ENCODE measurements around the gene RASSF8.

Gene RASSF8

DNA sequence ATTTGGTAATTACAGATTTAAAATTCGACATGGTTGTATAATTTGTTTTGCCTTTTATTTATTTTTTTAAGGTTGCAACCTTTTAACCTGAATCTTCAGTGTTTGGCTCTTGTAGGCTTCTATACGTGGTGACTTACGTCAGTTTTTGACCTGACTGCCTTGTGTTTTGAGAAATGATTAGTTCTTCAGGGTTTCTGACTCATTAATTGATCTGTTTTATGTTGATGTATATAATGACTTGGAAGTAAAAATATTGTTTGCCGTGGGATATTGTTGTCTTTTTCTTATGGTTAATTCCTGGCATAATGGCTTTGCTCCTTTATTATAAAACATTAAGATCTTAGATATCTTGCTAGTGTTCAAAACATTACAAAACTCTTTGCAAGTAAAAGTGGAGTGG is 2.5 kb downstream of the RASSF8 start:
- Histone ChIP-seq H3K27me3 (ENCODE audit: insufficient read depth, low read length) (no peaks in the 10 kb centered on the region), H3K4me3 (ENCODE audit: low read depth, low read length) (peak overlapping the region; percentile 85), H3K27ac (ENCODE audit: low read depth, low read length) (no peak overlapping the region), H3K4me1 (ENCODE audit: control insufficient read depth, insufficient read depth, low read length, unreplicated experiment) (peaks cover 30% of the 10 kb centered on the region), H3K36me3 (ENCODE audit: insufficient read depth, low read length) (0 out of 2 replicates have a peak, but pooled peaks cover 1% of the 10 kb centered on the region), H2AFZ (ENCODE audit: low read length, unreplicated experiment) (no peak overlapping the region), H3K79me2 (ENCODE audit: control insufficient read depth, insufficient read depth, low read length, unreplicated experiment) (peaks cover 60% of the 10 kb centered on the region)

DNA sequence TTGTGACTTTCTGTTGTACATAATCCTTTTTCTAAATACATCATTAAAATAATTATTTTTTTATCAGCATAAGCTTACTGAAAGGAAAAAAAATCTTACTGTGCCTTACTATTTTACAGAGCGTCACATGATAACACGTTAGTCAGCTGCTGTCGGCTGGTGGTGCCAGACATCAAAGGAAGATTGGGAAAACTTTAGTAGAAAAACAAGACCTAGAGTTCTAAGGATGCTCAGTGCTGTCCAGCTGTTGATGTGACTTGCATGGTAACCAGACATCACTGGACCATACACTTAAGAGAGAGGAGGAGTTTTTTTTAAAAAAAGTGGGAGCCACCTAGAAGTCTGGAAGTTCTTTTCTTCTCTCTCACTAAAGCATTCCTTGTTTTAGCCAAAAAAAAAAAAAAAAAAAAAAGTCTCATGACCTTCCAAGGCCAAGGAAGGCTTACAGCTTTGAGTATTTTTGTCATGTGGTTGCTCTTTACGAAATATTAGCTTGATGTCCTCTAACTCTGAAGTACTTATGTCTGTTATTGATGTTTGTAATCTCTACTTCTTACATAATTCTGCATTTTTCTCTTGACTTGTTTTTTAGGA is 4.5 kb downstream of the RASSF8 start:
- Histone ChIP-seq H3K36me3 (ENCODE audit: insufficient read depth, low read length) (no peaks in the 10 kb centered on the region), H2AFZ (ENCODE audit: low read length, unreplicated experiment) (no peak overlapping the region), H3K4me1 (ENCODE audit: control insufficient read depth, insufficient read depth, low read length, unreplicated experiment) (peaks cover 24% of the 10 kb centered on the region), H3K4me3 (ENCODE audit: low read depth, low read length) (no peak overlapping the region), H3K79me2 (ENCODE audit: control insufficient read depth, insufficient read depth, low read length, unreplicated experiment) (peaks cover 79% of the 10 kb centered on the region), H3K27ac (ENCODE audit: low read depth, low read length) (no peak overlapping the region), H3K27me3 (ENCODE audit: insufficient read depth, low read length) (no peaks in the 10 kb centered on the region)

DNA sequence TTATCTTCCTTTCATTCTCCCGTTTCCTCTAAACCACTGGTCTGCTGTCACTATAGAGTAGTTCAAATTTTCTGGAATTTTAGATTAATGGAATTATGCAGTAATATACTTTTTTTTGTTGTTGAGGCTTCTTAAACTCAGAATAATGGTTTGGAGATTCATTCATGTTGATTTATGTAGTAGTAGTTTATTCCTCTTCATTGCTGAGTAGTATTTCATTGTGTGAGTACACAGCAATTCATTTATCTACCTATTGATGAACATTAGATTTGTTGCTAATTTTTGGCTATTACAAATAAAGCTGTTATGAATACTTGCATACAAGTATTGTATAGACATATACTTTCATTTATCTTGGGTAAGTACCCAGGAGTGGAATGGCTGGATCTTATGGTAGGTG is 7.2 kb downstream of the RASSF8 start:
- H2AFZ ChIP-seq (ENCODE audit: low read length, unreplicated experiment): no peak overlapping the region
- H3K27me3 ChIP-seq (ENCODE audit: insufficient read depth, low read length): no peaks in the 10 kb centered on the region
- H3K79me2 ChIP-seq (ENCODE audit: control insufficient read depth, insufficient read depth, low read length, unreplicated experiment): peaks cover 91% of the 10 kb centered on the region
- H3K4me1 ChIP-seq (ENCODE audit: control insufficient read depth, insufficient read depth, low read length, unreplicated experiment): peaks cover 26% of the 10 kb centered on the region
- no peaks in the 10 kb centered on the region for H3K36me3 ChIP-seq (ENCODE audit: insufficient read depth, low read length)
- no peak overlapping the region for H3K4me3 ChIP-seq (ENCODE audit: low read depth, low read length)
- H3K27ac ChIP-seq (ENCODE audit: low read depth, low read length): no peak overlapping the region

DNA sequence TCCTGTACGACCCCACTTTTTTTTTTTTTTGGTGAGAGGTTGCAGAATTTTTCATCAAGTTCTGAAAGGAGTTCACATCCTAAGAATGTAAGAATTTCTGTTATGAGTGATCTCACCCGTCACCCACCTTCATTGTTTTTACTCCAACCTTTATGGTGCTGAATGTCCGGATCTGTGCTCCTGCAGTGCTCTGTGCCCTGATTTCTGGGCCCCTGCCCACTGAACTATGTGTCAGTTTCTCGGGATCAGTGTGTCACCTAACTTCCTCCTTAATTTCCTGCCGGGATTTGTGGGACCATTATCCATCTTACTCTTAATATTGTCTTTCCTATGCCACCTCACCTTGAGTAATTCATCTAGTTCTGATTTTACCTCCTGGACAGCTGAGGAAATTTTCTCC is 11.6 kb downstream of the RASSF8 start:
- no peak overlapping the region for H2AFZ ChIP-seq (ENCODE audit: low read length, unreplicated experiment)
- H3K4me3 ChIP-seq (ENCODE audit: low read depth, low read length): no peak overlapping the region
- peaks cover 36% of the 10 kb centered on the region for H3K4me1 ChIP-seq (ENCODE audit: control insufficient read depth, insufficient read depth, low read length, unreplicated experiment)
- peaks cover 92% of the 10 kb centered on the region for H3K79me2 ChIP-seq (ENCODE audit: control insufficient read depth, insufficient read depth, low read length, unreplicated experiment)
- no peaks in the 10 kb centered on the region for H3K36me3 ChIP-seq (ENCODE audit: insufficient read depth, low read length)
- no peaks in the 10 kb centered on the region for H3K27me3 ChIP-seq (ENCODE audit: insufficient read depth, low read length)
- no peak overlapping the region for H3K27ac ChIP-seq (ENCODE audit: low read depth, low read length)

DNA sequence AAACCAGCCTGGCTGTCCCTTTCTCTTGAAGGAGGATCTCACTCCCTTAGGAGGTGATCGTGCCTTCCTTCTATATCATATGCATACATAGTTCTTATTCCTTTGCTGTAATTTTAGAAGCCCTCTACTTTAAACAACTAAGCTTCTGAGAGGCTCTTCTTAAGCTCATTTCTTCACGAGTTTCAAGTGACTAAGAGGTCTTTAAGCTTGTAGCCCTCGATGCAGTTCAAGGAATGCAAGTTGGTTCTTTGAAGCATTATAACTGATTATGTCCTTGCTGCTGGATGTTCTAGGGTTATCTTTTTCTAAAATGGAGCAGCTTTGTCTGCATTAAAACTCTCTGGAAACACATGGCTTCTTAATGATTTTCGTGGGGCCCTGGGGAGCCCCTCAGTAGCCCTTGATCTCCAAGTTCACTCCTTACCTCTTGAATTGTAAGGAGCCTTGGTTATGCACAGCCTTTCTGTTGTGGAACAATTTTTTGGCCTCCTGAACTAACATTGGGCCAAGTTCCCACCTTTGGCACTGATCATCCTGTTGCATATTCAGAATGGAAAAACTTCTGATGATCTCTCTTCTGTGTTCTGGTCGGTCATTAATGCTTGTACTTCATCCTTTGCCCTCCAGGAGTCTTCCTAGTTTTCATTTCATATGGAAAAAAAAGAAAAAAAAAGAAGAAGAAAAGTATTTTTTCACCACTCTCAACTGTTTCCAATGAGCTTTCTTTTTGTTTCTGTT is 12.6 kb downstream of the RASSF8 start:
- H3K4me3 ChIP-seq (ENCODE audit: low read depth, low read length): no peak overlapping the region
- no peaks in the 10 kb centered on the region for H3K36me3 ChIP-seq (ENCODE audit: insufficient read depth, low read length)
- H3K27ac ChIP-seq (ENCODE audit: low read depth, low read length): peak overlapping the region; percentile 6; the same call in 1 of the 2 replicates
- H3K27me3 ChIP-seq (ENCODE audit: insufficient read depth, low read length): no peaks in the 10 kb centered on the region
- H3K79me2 ChIP-seq (ENCODE audit: control insufficient read depth, insufficient read depth, low read length, unreplicated experiment): peaks cover 93% of the 10 kb centered on the region
- peaks cover 45% of the 10 kb centered on the region for H3K4me1 ChIP-seq (ENCODE audit: control insufficient read depth, insufficient read depth, low read length, unreplicated experiment)
- H2AFZ ChIP-seq (ENCODE audit: low read length, unreplicated experiment): no peak overlapping the region

DNA sequence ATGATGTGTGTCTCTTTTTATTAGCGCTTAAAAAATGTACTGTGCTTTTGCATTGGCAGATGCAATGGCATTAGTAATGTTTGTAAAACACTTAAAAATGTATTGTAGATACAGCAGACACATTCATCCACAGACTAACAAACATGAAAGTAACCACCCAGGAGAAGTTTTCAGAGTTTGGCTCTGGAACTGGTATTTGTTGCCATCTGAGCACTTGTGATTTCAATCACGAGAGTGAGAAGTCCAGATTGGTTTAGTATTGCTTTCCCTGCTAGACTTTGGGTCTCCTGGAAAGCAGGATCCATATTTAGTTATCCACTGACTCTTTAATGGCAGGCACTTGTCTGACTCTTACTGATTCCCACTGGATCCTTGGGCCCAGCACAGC is 13.2 kb downstream of the RASSF8 start:
- H3K36me3 ChIP-seq (ENCODE audit: insufficient read depth, low read length): no peaks in the 10 kb centered on the region
- H3K27ac ChIP-seq (ENCODE audit: low read depth, low read length): peak overlapping the region; percentile 6; the same call in 1 of the 2 replicates
- H3K27me3 ChIP-seq (ENCODE audit: insufficient read depth, low read length): no peaks in the 10 kb centered on the region
- H2AFZ ChIP-seq (ENCODE audit: low read length, unreplicated experiment): no peak overlapping the region
- H3K4me3 ChIP-seq (ENCODE audit: low read depth, low read length): no peak overlapping the region
- H3K79me2 ChIP-seq (ENCODE audit: control insufficient read depth, insufficient read depth, low read length, unreplicated experiment): peaks cover 94% of the 10 kb centered on the region
- H3K4me1 ChIP-seq (ENCODE audit: control insufficient read depth, insufficient read depth, low read length, unreplicated experiment): peaks cover 47% of the 10 kb centered on the region

DNA sequence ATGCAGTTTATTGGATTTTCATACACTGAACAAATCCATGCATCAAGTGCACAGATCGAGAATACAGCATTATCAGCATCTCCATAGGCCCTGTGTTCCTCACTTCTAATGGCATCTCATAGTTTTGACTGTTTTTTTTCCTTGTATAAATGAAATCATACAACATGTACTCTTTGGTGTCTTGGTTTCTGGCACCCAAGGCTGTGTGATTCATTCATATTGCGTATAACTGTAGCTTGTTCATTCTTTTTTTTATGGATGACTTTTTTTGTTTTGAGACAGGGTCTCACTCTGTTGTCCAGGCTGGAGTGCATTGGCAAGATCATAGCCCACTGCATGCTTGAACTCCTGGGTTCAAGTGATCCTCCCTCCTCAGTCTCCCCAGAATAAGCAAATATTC is 14.3 kb downstream of the RASSF8 start:
- no peak overlapping the region for H3K4me3 ChIP-seq (ENCODE audit: low read depth, low read length)
- no peaks in the 10 kb centered on the region for H3K27me3 ChIP-seq (ENCODE audit: insufficient read depth, low read length)
- H3K79me2 ChIP-seq (ENCODE audit: control insufficient read depth, insufficient read depth, low read length, unreplicated experiment): peaks cover 94% of the 10 kb centered on the region
- no peaks in the 10 kb centered on the region for H3K36me3 ChIP-seq (ENCODE audit: insufficient read depth, low read length)
- H2AFZ ChIP-seq (ENCODE audit: low read length, unreplicated experiment): no peak overlapping the region
- peaks cover 53% of the 10 kb centered on the region for H3K4me1 ChIP-seq (ENCODE audit: control insufficient read depth, insufficient read depth, low read length, unreplicated experiment)
- H3K27ac ChIP-seq (ENCODE audit: low read depth, low read length): peak overlapping the region; percentile 30

DNA sequence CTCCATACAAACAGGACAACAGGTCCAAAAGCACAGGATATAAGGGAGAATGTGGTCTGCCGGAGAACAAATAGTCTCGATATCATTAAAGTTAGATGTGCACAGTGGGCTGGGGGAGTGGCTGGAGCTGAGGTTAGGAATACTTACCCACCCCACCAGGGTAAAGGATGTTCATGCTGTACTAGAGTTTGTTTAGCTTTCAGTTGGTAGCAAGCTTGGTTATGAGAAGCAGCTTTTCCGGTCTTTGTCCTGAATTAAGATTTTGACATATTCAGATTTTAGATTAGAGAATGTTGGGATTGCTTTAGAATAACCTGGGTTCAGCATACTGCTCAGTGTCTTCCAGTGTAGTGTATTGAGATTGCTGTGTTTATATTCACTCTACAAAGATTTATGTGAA is 16.7 kb downstream of the RASSF8 start:
- Histone ChIP-seq H3K27ac (ENCODE audit: low read depth, low read length) (no peak overlapping the region), H3K27me3 (ENCODE audit: insufficient read depth, low read length) (no peaks in the 10 kb centered on the region), H3K4me3 (ENCODE audit: low read depth, low read length) (no peak overlapping the region), H3K79me2 (ENCODE audit: control insufficient read depth, insufficient read depth, low read length, unreplicated experiment) (peaks cover 97% of the 10 kb centered on the region), H2AFZ (ENCODE audit: low read length, unreplicated experiment) (no peak overlapping the region), H3K4me1 (ENCODE audit: control insufficient read depth, insufficient read depth, low read length, unreplicated experiment) (peaks cover 52% of the 10 kb centered on the region), H3K36me3 (ENCODE audit: insufficient read depth, low read length) (no peaks in the 10 kb centered on the region)

DNA sequence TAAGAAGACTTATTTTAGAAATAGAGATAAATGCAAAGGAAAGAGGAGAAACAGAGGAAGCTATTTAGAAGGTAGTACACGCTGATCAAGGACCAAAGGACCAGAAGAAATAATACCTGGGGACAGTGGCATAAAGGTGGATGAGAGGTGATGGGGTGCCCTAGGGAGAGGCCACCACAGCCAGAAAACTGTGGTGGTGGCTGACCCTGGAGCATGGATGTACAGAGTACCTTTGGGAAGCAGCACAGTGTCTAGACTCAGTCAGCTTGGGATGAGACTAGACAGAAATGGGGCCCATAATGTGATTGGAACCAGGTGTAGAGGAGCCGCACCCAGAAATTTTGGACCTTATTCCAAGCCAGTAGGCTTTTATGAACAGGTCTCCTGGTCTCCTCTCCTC is 17.2 kb downstream of the RASSF8 start:
- Histone ChIP-seq H3K36me3 (ENCODE audit: insufficient read depth, low read length) (no peaks in the 10 kb centered on the region), H3K79me2 (ENCODE audit: control insufficient read depth, insufficient read depth, low read length, unreplicated experiment) (peaks cover 96% of the 10 kb centered on the region), H3K27me3 (ENCODE audit: insufficient read depth, low read length) (no peaks in the 10 kb centered on the region), H3K4me1 (ENCODE audit: control insufficient read depth, insufficient read depth, low read length, unreplicated experiment) (peaks cover 47% of the 10 kb centered on the region), H2AFZ (ENCODE audit: low read length, unreplicated experiment) (no peak overlapping the region), H3K4me3 (ENCODE audit: low read depth, low read length) (peak overlapping the region; percentile 68), H3K27ac (ENCODE audit: low read depth, low read length) (no peak overlapping the region)

DNA sequence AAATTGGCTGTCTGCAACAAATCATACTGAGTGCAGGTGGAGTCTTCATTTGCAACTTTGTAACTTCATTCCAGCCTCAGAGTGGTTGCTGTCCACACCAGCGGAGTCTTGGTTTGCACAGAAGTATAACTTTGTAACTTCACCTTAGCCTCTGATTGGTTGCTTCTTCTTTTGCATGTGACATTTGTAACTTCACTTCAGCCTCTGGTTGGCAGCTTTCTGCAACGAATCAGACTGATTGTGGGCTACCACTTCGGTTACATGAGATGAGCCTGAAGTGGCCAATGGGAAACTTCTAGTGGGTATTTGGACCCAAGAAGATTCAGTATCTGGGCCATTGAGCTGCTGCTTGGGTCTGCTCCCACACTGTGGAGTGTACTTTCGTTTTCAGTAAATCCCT is 17.8 kb downstream of the RASSF8 start:
- no peaks in the 10 kb centered on the region for H3K36me3 ChIP-seq (ENCODE audit: insufficient read depth, low read length)
- peaks cover 42% of the 10 kb centered on the region for H3K4me1 ChIP-seq (ENCODE audit: control insufficient read depth, insufficient read depth, low read length, unreplicated experiment)
- H3K27ac ChIP-seq (ENCODE audit: low read depth, low read length): peak overlapping the region; percentile 39; the same call in 1 of the 2 replicates
- H3K79me2 ChIP-seq (ENCODE audit: control insufficient read depth, insufficient read depth, low read length, unreplicated experiment): peaks cover 96% of the 10 kb centered on the region
- peak overlapping the region; percentile 68 for H3K4me3 ChIP-seq (ENCODE audit: low read depth, low read length)
- H2AFZ ChIP-seq (ENCODE audit: low read length, unreplicated experiment): no peak overlapping the region
- no peaks in the 10 kb centered on the region for H3K27me3 ChIP-seq (ENCODE audit: insufficient read depth, low read length)

DNA sequence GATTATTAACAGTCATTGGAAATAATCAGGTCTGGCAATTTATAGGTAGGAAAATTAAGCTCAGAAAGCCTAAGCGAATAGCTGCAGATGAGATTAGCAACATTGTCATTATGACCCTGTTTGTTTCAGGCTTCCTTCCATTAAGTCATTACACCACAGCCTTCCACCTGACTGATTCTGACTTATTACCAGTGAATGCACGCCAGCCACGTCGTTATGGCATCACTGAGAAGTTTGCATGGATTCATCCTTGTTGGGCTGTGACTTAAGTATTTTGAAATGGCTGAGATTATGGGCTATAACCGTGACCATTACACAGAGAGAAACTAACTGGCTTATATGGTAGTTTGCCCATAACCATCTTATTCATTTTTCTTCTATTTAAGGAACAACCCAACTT is 18.6 kb downstream of the RASSF8 start:
- Histone ChIP-seq H3K36me3 (ENCODE audit: insufficient read depth, low read length) (no peaks in the 10 kb centered on the region), H3K27me3 (ENCODE audit: insufficient read depth, low read length) (no peaks in the 10 kb centered on the region), H3K79me2 (ENCODE audit: control insufficient read depth, insufficient read depth, low read length, unreplicated experiment) (peaks cover 95% of the 10 kb centered on the region), H3K4me1 (ENCODE audit: control insufficient read depth, insufficient read depth, low read length, unreplicated experiment) (peaks cover 42% of the 10 kb centered on the region), H3K27ac (ENCODE audit: low read depth, low read length) (peak overlapping the region; percentile 39; the same call in 1 of the 2 replicates), H2AFZ (ENCODE audit: low read length, unreplicated experiment) (no peak overlapping the region), H3K4me3 (ENCODE audit: low read depth, low read length) (peak overlapping the region; percentile 68)
